Tibial artery (tissue), 4 donors: ENCODE data around the gene AQP5.

Source experiments
- DNase-seq, 2 donors: peaks; one replicate each; pipeline ENCODE4 v3.0.0-alpha.2; 2019
- H3K27ac ChIP-seq, 2 donors: fragments of 200-600 bp; sonication (generic) in 1 of 2; 1 replicate in 1 of 2; 2 replicates in 1 of 2; pipeline ENCODE4 v1.5.1; 2018 to 2019; ENCODE audit warnings: mild to moderate bottlenecking in 1 of 2
- H3K27me3 ChIP-seq, 2 donors: fragments of 200-600 bp; sonication (generic) in 1 of 2; one replicate each; pipeline versions ENCODE4 v1.5.1 to v1.6.0; 2016 to 2019
- H3K36me3 ChIP-seq, 3 donors: fragments of 200-600 bp; sonication (generic) in 2 of 3; one replicate each; pipeline ENCODE4 v1.5.1; 2016 to 2019; ENCODE audit warnings: mild to moderate bottlenecking in 2 of 3
- H3K4me1 ChIP-seq, 4 donors: fragments of 200-600 bp; sonication (generic) in 2 of 4; 1 replicate in 3 of 4; 2 replicates in 1 of 4; pipeline ENCODE4 v1.5.1; 2016 to 2019
- H3K4me3 ChIP-seq, 2 donors: fragments of 200-600 bp; sonication (generic) in 1 of 2; 1 replicate in 1 of 2; 2 replicates in 1 of 2; pipeline ENCODE4 v1.5.1; 2018 to 2019; ENCODE audit warnings: mild to moderate bottlenecking in 2 of 2
- H3K9me3 ChIP-seq, 3 donors: fragments of 200-600 bp; sonication (generic) in 1 of 3; one replicate each; pipeline ENCODE4 v1.5.1; 2016 to 2019
- CTCF ChIP-seq, 2 experiments: fragments of 200-600 bp in 1 of 2; fragments of 450-650 bp in 1 of 2; IDR thresholded peaks; one replicate each; pipeline ENCODE4 v1.5.1; 2017 to 2019; ENCODE audit warnings: antibody characterized with exemption in 2 of 2, mild to moderate bottlenecking in 1 of 2, moderate library complexity in 1 of 2
- intact Hi-C: fragments of 100-400 bp; cut with DNase I; formaldehyde crosslinking; loops from one replicate; pipeline ENCODE4 v1.15.0; 2023; ENCODE audit warnings: low total_unique reads

AQP5 gene

GRCh38 chr12:49948866-49949845, 12.5 kb upstream of the AQP5 start:
- intact Hi-C loops: loop anchor here (10.0 kb wide), 1 partner anchor 84 kb away; no protein-coding TSS in a partner anchor
- no peak overlapping the region for H3K27ac ChIP-seq
- H3K4me1 ChIP-seq: peaks cover 0 to 10% (median 5%) of the 10 kb centered on the region in 4 donors

GRCh38 chr12:49949866-49950265, 11.8 kb upstream of the AQP5 start:
- Histone ChIP-seq H3K27me3 (peaks cover 0 to 27% of the 10 kb centered on the region in 2 donors), H3K4me3 (no peak overlapping the region), H3K4me1 (peaks cover 0 to 10% (median 5%) of the 10 kb centered on the region in 4 donors), H3K27ac (no peak overlapping the region), H3K36me3 (no peaks in the 10 kb centered on the region), H3K9me3 (no peaks in the 10 kb centered on the region)
- no peak for DNase-seq
- TF ChIP-seq CTCF (IDR thresholded peaks at IDR 0.05): no peak
- intact Hi-C loops: loop anchor here (10.0 kb wide), 1 partner anchor 85 kb away; no protein-coding TSS in a partner anchor

More at GRCh38 chr12:49948866-49949845, 12.5 kb upstream of the AQP5 start:
- TF ChIP-seq CTCF (IDR thresholded peaks at IDR 0.05): no peak
- DNase-seq: no peak
- H3K9me3 ChIP-seq: no peaks in the 10 kb centered on the region
- peaks cover 0 to 19% of the 10 kb centered on the region in 2 donors for H3K27me3 ChIP-seq
- no peaks in the 10 kb centered on the region for H3K36me3 ChIP-seq
- no peak overlapping the region for H3K4me3 ChIP-seq

- TF ChIP-seq CTCF (IDR thresholded peaks at IDR 0.05): no peak
- no peak within 1 kb of the TSS for H3K4me3 ChIP-seq
- intact Hi-C loops: no loop called here
These were observed 11.1 kb upstream of the AQP5 start, which contains the start of gene AQP2 for GRCh38 chr12:49950273-49951251. Gene AQP2 (plus strand): TSS chr12:49950737. CDS start chr12:49950831, 94 bp downstream.

GRCh38 chr12:49951411-49952240, 10.0 kb upstream of the AQP5 start:
- H3K9me3 ChIP-seq: no peaks in the 10 kb centered on the region
- no peak overlapping the region for H3K4me3 ChIP-seq
- no peak for TF ChIP-seq CTCF (IDR thresholded peaks at IDR 0.05)
- no peaks in the 10 kb centered on the region for H3K36me3 ChIP-seq
- no peak overlapping the region for H3K27ac ChIP-seq
- DNase-seq: peak in 1 of 2 donors; percentile 49
- intact Hi-C loops: no loop called here
- H3K4me1 ChIP-seq: peaks cover 0 to 7% (median 0%) of the 10 kb centered on the region in 4 donors
- H3K27me3 ChIP-seq: peaks cover 0 to 44% of the 10 kb centered on the region in 2 donors

More at GRCh38 chr12:49950273-49951251, 11.1 kb upstream of the AQP5 start, which contains the start of gene AQP2:
- peaks cover 0 to 10% (median 2%) of the 10 kb centered on the region in 4 donors for H3K4me1 ChIP-seq
- no peak for DNase-seq
- no peaks in the 10 kb centered on the region for H3K9me3 ChIP-seq
- H3K27ac ChIP-seq: no peak within 1 kb of the TSS
- peaks cover 0 to 34% of the 10 kb centered on the region in 2 donors for H3K27me3 ChIP-seq
- H3K36me3 ChIP-seq: no peaks in the 10 kb centered on the region
